H1 (cell line): ENCODE results near the gene NPFFR2.

Source experiments
- FOSL1 ChIP-seq: IDR thresholded peaks from 2 replicates; pipeline ENCODE4 v1.6.1; 2011; ENCODE audit warnings: mild to moderate bottlenecking, low read depth, low read length, moderate library complexity; ENCODE audit not compliant: insufficient read depth
- JUND ChIP-seq: IDR thresholded peaks from 2 replicates; pipeline ENCODE4 v1.6.1; 2011; ENCODE audit warnings: mild to moderate bottlenecking, improper control_type of control experiment, low read length
- POLR2A ChIP-seq, 2 experiments: IDR thresholded peaks; 1 replicate in 1 of 2; 2 replicates in 1 of 2; pipeline ENCODE4 v1.6.1; 2011; ENCODE audit warnings: low read depth in 2 of 2, low read length in 2 of 2, mild to moderate bottlenecking in 2 of 2; ENCODE audit errors: control extremely low read depth in 1 of 2
- SUZ12 ChIP-seq: fragments of 200-600 bp; sonication (generic); IDR thresholded peaks from 2 replicates; pipeline ENCODE4 v1.6.1; 2012; ENCODE audit warnings: mild to moderate bottlenecking, inconsistent platforms, low read length, moderate library complexity, mixed read lengths
- TF ChIP-seq, protein P1 (sequence below), 3 experiments: IDR thresholded peaks; 1 replicate in 2 of 3; 2 replicates in 1 of 3; pipeline versions ENCODE4 v1.5.1 to v1.6.1; 2011; ENCODE audit warnings: low read length in 3 of 3, mild to moderate bottlenecking in 3 of 3, inconsistent platforms in 2 of 3, low read depth in 1 of 3, moderate library complexity in 1 of 3; ENCODE audit not compliant: insufficient read depth in 1 of 3; ENCODE audit errors: control extremely low read depth in 1 of 3

DNA sequence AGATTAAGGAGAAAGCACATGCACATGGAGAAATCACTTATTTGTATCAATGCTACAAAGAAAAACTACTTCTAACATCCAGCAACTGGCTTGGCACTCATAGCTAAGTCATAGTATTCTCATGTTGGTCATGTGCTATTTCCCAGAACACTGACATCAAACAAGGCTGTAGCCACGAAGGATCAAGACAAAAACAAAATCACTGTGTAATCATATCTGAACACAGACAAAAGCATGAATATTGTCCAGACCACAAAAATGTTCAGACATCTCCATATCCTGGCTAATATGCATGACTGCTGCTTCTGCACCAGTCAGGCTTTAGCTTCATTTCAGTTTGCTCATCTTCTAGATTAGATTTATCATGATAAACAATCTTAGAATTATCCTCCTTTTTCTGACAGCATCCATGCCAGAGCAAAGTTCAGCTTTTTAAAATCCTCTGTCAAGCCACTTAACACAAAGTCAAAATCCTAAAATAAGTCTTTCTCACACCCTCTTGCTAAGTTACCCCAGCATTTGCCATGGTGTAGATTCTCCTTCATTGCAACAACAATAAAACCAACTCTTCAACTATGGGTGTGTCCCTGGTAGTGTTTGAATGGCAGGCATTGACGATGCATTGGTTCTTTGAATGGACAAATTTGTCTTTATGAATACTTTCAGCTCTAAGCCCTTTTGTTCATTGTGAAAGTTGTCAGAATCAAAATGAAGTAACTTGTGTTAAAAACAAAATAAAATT is 39.1 kb upstream of the NPFFR2 start:
- TF ChIP-seq POLR2A (IDR thresholded peaks at IDR 0.05; ENCODE audit: control extremely low read depth in 1 of 2, low read depth in 2 of 2, low read length in 2 of 2), result no peak
- TF ChIP-seq FOSL1, result no peak
- no peak for TF ChIP-seq JUND
- TF ChIP-seq SUZ12, result no peak
- TF ChIP-seq, protein P1, sequence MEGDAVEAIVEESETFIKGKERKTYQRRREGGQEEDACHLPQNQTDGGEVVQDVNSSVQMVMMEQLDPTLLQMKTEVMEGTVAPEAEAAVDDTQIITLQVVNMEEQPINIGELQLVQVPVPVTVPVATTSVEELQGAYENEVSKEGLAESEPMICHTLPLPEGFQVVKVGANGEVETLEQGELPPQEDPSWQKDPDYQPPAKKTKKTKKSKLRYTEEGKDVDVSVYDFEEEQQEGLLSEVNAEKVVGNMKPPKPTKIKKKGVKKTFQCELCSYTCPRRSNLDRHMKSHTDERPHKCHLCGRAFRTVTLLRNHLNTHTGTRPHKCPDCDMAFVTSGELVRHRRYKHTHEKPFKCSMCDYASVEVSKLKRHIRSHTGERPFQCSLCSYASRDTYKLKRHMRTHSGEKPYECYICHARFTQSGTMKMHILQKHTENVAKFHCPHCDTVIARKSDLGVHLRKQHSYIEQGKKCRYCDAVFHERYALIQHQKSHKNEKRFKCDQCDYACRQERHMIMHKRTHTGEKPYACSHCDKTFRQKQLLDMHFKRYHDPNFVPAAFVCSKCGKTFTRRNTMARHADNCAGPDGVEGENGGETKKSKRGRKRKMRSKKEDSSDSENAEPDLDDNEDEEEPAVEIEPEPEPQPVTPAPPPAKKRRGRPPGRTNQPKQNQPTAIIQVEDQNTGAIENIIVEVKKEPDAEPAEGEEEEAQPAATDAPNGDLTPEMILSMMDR (IDR thresholded peaks at IDR 0.05; ENCODE audit: control extremely low read depth in 1 of 3, insufficient read depth in 1 of 3, low read depth in 1 of 3, low read length in 3 of 3), result no peak
